GM18868 (cell line): ENCODE results near the gene SEPTIN8.

Experiments
- ATAC-seq: cut with Tn5 transposase; IDR thresholded peaks from one replicate; pipeline ENCODE4 v1.9.1; 2021; ENCODE audit warnings: mild to moderate bottlenecking, moderate library complexity; ENCODE audit not compliant: unreplicated experiment

SEPTIN8 gene

GRCh38 chr5:132751971-132752580 lies 25.0 kb downstream of the SEPTIN8 start:
- no peak for ATAC-seq

GRCh38 chr5:132751444-132751843 lies 25.6 kb downstream of the SEPTIN8 start:
- ATAC-seq = peak; percentile 53

GRCh38 chr5:132750471-132751230 lies 26.4 kb downstream of the SEPTIN8 start:
- peak; percentile 41 for ATAC-seq

DNA sequence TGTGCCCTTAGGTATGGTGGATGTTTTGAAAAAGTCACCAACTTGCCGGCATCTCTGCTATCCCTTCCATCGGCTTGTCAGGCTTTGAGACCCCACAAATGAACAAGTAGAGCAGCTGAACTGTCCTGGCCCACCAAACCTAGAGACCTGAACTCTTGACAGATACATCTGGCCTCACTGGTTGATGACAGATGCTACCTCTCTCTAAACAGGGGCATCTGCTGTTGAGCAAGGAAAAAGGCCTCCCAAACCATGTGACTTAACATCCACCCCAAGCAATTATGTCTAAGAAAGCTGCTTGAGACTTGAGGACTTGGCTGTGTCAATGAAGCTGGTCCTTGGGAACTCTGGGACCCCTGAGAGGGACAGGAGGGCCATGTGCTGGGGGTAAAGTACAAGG lies 27.5 kb downstream of the SEPTIN8 start:
- ATAC-seq = no peak

- no peak for ATAC-seq
Observed at GRCh38 chr5:132748522-132749000, 28.5 kb downstream of the SEPTIN8 start.

GRCh38 chr5:132747616-132748440 lies 29.2 kb downstream of the SEPTIN8 start:
- no peak for ATAC-seq

DNA sequence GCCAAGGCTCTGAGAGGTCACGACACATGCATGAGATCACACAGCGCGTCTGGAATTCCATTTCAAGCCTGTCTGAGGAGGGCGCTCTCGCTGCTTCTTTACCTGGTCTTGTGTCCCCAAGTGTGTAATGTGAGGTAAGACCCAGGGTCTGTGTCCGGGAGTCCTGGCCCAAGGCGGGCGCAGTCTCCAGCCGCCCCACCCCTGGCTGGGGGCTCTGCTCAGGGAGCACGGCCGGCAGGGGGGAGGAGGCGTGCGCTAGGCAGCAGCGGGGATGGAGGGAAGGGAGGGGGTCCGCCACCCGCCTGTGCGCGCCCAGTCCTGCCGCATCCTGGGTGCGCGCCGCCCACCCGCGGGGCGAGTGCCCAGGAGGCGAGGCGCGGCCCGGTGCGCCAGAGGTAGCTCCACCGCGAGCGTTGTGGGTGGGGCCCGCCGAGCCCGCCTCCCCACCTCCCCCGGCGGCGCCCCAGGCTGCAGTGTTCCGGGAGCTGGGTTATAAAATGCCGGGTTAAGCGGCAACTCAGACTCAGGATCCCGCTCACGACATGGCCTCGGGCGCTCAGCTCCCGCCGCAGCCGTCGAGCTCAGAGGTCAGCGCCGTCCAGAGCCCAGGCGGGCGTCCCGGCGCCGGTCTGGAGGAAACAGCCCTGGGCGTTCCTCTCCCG lies 30.0 kb downstream of the SEPTIN8 start, which contains the start of gene CCNI2:
TSS of gene CCNI2 (plus strand) at position 473 of the 662 bp plus-strand sequence. CDS start at position 543, 70 bp downstream.
- peak; percentile 34 for ATAC-seq

DNA sequence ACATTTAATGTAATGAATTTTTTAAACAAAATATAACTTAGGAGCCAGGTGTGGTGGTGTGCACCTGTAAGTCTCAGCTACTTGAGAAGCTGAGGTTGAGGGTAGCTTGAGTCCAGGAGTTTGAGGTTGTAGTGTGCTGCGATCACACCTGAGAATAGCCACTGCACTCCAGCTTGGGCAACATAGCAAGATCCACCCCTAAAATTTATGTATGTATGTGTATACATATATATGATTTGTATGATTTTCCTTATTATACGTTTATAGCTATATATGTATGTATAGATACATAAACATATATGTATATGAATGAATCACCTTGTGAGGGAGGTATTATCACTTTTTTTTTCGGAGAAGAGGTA lies 30.5 kb downstream of the SEPTIN8 start:
- ATAC-seq = no peak

DNA sequence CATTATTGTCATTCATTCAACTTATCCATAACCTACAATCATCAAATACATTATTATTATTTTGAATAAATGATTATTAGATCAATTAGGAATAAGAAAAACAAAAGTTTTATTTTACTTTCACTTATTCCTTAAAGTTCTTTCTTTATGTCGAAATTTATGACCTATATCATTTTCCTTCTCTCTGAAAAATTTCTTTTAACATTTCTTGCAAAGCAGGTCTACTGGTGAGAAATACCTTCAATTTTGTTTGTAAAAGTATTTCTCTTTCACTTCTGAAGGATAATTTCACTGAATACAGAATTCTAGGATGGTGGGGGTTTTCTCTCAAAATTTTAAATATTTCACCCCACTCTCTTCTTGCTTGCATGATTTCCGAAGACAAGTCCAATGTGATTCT lies 32.4 kb downstream of the SEPTIN8 start:
- no peak for ATAC-seq

DNA sequence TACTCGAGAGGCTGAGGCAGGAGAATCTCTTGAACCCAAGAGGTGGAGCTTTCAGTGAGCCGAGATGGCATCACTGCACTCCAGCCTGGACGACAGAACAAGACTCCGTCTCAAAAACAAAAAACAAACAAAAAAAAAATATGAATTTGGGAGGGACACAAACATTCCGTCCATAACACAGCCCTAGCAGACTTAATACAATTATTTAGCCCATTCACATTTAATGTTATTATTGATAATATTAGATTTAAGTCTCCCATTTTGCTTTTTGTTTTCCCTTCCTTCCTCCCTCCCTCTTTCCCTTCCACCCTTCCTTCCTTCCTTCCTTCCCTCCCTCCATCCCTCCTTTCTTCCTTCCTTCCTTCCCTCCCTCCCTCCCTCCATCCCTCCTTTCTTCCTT lies 34.4 kb downstream of the SEPTIN8 start:
- ATAC-seq = no peak

DNA sequence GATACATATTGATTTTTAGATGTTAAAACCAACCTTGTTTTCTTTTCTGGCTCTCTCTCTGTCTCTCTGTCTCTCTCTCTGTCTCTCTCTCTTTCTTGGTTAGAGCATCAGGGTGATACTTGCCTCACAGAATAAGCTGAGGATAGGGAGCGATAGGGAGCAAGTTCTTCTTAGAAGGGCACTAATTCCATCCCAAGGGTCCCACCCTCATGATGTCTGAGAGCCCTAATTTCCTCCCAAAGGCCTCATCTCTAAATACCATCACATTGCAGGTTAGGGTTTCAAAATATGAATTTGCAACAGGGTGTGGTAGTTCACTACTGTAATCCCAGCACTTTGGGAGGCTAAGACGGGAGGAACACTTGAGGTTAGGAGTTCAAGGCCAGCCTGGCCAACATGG lies 34.9 kb downstream of the SEPTIN8 start:
- ATAC-seq = no peak

GRCh38 chr5:132739232-132739631 lies 37.8 kb downstream of the SEPTIN8 start:
- ATAC-seq = no peak

GRCh38 chr5:132737982-132738681 lies 38.9 kb downstream of the SEPTIN8 start:
- ATAC-seq = no peak

- ATAC-seq = peak; percentile 89
Observed at GRCh38 chr5:132736853-132737833, 39.9 kb downstream of the SEPTIN8 start, which contains the start of gene KIF3A. TSS of gene KIF3A (minus strand) at chr5:132737546. CDS start at chr5:132737419, 127 bp downstream.

DNA sequence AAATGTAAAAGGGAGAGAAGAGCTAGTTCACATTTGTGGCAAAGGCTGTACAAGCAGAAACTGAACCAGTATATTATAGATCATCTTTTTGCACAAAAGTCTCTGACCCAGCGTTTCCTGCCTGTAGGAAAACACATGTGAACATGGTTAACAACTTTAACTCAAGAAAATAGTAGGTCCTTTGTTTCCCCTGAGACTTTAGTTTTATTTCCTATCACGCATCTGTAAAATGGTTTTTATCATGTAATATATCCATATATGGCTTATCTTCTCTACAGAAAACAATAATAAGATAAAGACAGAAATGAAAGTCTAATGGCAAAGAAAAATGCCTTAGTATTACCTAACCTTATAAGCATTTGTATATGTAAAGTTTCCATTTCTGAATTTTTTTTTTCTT lies 42.4 kb downstream of the SEPTIN8 start:
- ATAC-seq = no peak

DNA sequence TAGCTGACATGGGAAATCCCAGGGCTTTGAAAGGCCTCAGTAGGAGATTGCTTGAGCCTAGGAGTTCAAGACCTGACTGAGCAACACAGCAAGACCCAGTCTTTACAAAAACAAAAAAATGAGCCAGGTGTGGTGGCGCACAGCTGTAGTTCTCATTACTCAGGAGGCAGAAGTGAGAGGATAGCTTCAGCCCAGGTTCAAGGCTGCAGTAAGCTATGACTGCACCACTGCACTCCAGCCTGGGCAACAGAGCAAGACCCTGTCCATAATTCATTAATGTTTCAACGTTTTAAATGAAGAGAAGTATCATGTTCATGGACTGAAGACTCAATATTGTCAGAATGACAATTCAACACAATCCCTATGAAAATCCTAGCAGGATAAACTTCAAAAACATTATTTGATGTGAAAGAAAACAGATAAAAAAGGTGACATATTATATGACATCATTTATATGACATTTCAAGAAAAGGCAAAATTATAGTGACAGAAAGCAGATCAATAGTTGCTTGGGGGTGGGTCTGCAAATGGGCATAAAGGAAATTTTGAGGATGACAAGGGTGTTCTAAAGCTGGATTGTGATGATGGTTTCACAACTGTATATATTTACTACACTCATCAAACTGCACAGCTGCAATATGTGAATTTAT lies 43.4 kb downstream of the SEPTIN8 start:
- no peak for ATAC-seq

- no peak for ATAC-seq
Observed at GRCh38 chr5:132729896-132730295, 47.1 kb downstream of the SEPTIN8 start.

GRCh38 chr5:132725745-132726144 lies 51.3 kb downstream of the SEPTIN8 start:
- ATAC-seq = no peak
